IPS DF 19.7 (cell line): Measurements from ENCODE around the gene SFTPA1.
A peak's percentile ranks its signal among the peaks of the same experiment; 100 is the strongest.
"Not testable (repeated sequence)": the region's sequence is repeated elsewhere in the genome, so short reads cannot be mapped to it uniquely, and the experiment has no call there.

Experiments
- DNase-seq: peaks from one replicate; pipeline ENCODE4 v3.0.0-alpha.2; 2013; ENCODE audit warnings: low read depth, low spot score

The SFTPA1 gene

GRCh38 chr10:79610601-79611191, at the start of gene SFTPA1:
Gene SFTPA1, plus strand, starts transcription at chr10:79610939. Its CDS starts 887 bp downstream, at chr10:79611826.
- DNase-seq: no peak

- no peak for DNase-seq
Observed at GRCh38 chr10:79561257-79561656, 49.5 kb upstream of the SFTPA1 start.

- DNase-seq: peak; percentile 25
Observed at GRCh38 chr10:79562135-79562756, 48.5 kb upstream of the SFTPA1 start.

- no peak for DNase-seq
Observed at GRCh38 chr10:79563426-79563825, 47.3 kb upstream of the SFTPA1 start.

GRCh38 chr10:79570624-79571023, 40.1 kb upstream of the SFTPA1 start:
- DNase-seq: not testable (repeated sequence)

- no peak for DNase-seq
Observed at GRCh38 chr10:79579361-79579760, 31.4 kb upstream of the SFTPA1 start.

- no peak for DNase-seq
Observed at GRCh38 chr10:79581044-79581443, 29.7 kb upstream of the SFTPA1 start.

GRCh38 chr10:79582096-79582495, 28.6 kb upstream of the SFTPA1 start:
- DNase-seq: no peak

- DNase-seq: not testable (repeated sequence)
Observed at GRCh38 chr10:79582954-79583353, 27.8 kb upstream of the SFTPA1 start.

GRCh38 chr10:79583488-79584024, 27.2 kb upstream of the SFTPA1 start:
- DNase-seq: no peak

- DNase-seq: no peak
Observed at GRCh38 chr10:79585870-79586527, 24.7 kb upstream of the SFTPA1 start.

- DNase-seq: no peak
Observed at GRCh38 chr10:79586933-79587332, 23.8 kb upstream of the SFTPA1 start.

GRCh38 chr10:79588800-79589199, 21.9 kb upstream of the SFTPA1 start:
- no peak for DNase-seq

- no peak for DNase-seq
Observed at GRCh38 chr10:79593377-79593776, 17.4 kb upstream of the SFTPA1 start.

GRCh38 chr10:79594565-79594964, 16.2 kb upstream of the SFTPA1 start:
- DNase-seq: not testable (repeated sequence)

GRCh38 chr10:79595510-79595909, 15.2 kb upstream of the SFTPA1 start:
- DNase-seq: no peak

GRCh38 chr10:79599644-79600043, 11.1 kb upstream of the SFTPA1 start:
- peak; percentile 52 for DNase-seq

GRCh38 chr10:79601939-79602338, 8.8 kb upstream of the SFTPA1 start:
- DNase-seq: no peak

- no peak for DNase-seq
Observed at GRCh38 chr10:79602953-79603352, 7.8 kb upstream of the SFTPA1 start.

- DNase-seq: no peak
Observed at GRCh38 chr10:79604294-79604693, 6.4 kb upstream of the SFTPA1 start.

- no peak for DNase-seq
Observed at GRCh38 chr10:79605308-79605707, 5.4 kb upstream of the SFTPA1 start.

- DNase-seq: peak; percentile 17
Observed at GRCh38 chr10:79608505-79609375, 2.0 kb upstream of the SFTPA1 start.
